GM12891 (cell line): ENCODE data around the gene RAP2A.

Experiments used
- DNase-seq: peaks from one replicate; pipeline ENCODE4 v3.0.0; 2011; ENCODE audit warnings: low spot score; ENCODE audit not compliant: insufficient read length
- FAIRE-seq: peaks from 2 replicates; lab custom pipeline; 2011; peaks lifted over from hg19 to GRCh38; lab: Jason Lieb, UNC
- PAX5 ChIP-seq: IDR thresholded peaks from 2 replicates; pipeline ENCODE4 v1.6.1; 2011; ENCODE audit warnings: low read length, moderate library complexity, mild to moderate bottlenecking; ENCODE audit not compliant: insufficient read depth, severe bottlenecking
- POLR2A ChIP-seq: IDR thresholded peaks from 2 replicates; pipeline ENCODE4 v1.6.1; 2011; ENCODE audit warnings: low read depth, low read length, control low read depth
- POLR2AphosphoS5 ChIP-seq: IDR thresholded peaks from 2 replicates; pipeline ENCODE4 v1.6.1; 2011; ENCODE audit warnings: low read depth, low read length, control low read depth
- POU2F2 ChIP-seq: IDR thresholded peaks from 2 replicates; pipeline ENCODE4 v1.6.1; 2011; ENCODE audit warnings: low read depth, mild to moderate bottlenecking, control low read depth, low read length, moderate library complexity
- SPI1 ChIP-seq: IDR thresholded peaks from 2 replicates; pipeline ENCODE4 v1.6.1; 2011; ENCODE audit warnings: low read depth, low read length, control low read depth
- TAF1 ChIP-seq: IDR thresholded peaks from 2 replicates; pipeline ENCODE4 v1.6.1; 2011; ENCODE audit warnings: low read depth, low read length, control low read depth

RAP2A gene

GRCh38 chr13:97498419-97498818 lies 64.5 kb downstream of the RAP2A start:
- FAIRE-seq: no peak
- no peak for DNase-seq
- TF ChIP-seq TAF1: no peak
- no peak for TF ChIP-seq POU2F2
- TF ChIP-seq SPI1: no peak
- no peak for TF ChIP-seq POLR2A
- no peak for TF ChIP-seq POLR2AphosphoS5
- no peak for TF ChIP-seq PAX5

- no peak for DNase-seq
- no peak for FAIRE-seq
- TF ChIP-seq SPI1 (no peak), POU2F2 (no peak), PAX5 (no peak), POLR2A (no peak), TAF1 (no peak), POLR2AphosphoS5 (no peak)
Measured at GRCh38 chr13:97499181-97499580, 65.2 kb downstream of the RAP2A start.

- no peak for FAIRE-seq
- TF ChIP-seq SPI1: no peak
- TF ChIP-seq POLR2AphosphoS5: no peak
- TF ChIP-seq POU2F2: no peak
- DNase-seq: no peak
Measured at GRCh38 chr13:97502181-97502580, 68.2 kb downstream of the RAP2A start.

- TF ChIP-seq POLR2A: no peak
- no peak for TF ChIP-seq POU2F2
- no peak for TF ChIP-seq TAF1
- no peak for TF ChIP-seq SPI1
- TF ChIP-seq POLR2AphosphoS5: no peak
- TF ChIP-seq PAX5: no peak
- no peak for FAIRE-seq
- no peak for DNase-seq
Measured at GRCh38 chr13:97502706-97503105, 68.7 kb downstream of the RAP2A start.

- TF ChIP-seq POLR2AphosphoS5: no peak
- TF ChIP-seq SPI1: no peak
- TF ChIP-seq POU2F2: no peak
- no peak for TF ChIP-seq PAX5
- TF ChIP-seq TAF1: no peak
- no peak for TF ChIP-seq POLR2A
- FAIRE-seq: no peak
- DNase-seq: no peak
Measured at GRCh38 chr13:97505017-97505416, 71.0 kb downstream of the RAP2A start.

- no peak for FAIRE-seq
- TF ChIP-seq POLR2A (no peak), SPI1 (no peak), TAF1 (no peak), POU2F2 (no peak), PAX5 (no peak), POLR2AphosphoS5 (no peak)
- no peak for DNase-seq
Measured at GRCh38 chr13:97506511-97506910, 72.5 kb downstream of the RAP2A start.

GRCh38 chr13:97512732-97513131 lies 78.8 kb downstream of the RAP2A start:
- FAIRE-seq: no peak
- DNase-seq: no peak
- TF ChIP-seq TAF1 (no peak), POLR2AphosphoS5 (no peak), PAX5 (no peak)

GRCh38 chr13:97515643-97516042 lies 81.7 kb downstream of the RAP2A start:
- DNase-seq (no peak), FAIRE-seq (no peak)
- TF ChIP-seq POU2F2 (no peak), PAX5 (no peak)

GRCh38 chr13:97517967-97518366 lies 84.0 kb downstream of the RAP2A start:
- FAIRE-seq (no peak), DNase-seq (no peak)
- TF ChIP-seq POLR2A (no peak), TAF1 (no peak), POU2F2 (no peak), SPI1 (no peak), PAX5 (no peak), POLR2AphosphoS5 (no peak)
